GM18909 (cell line): ENCODE data around the gene ACTG1.

ENCODE experiments used
- ATAC-seq: cut with Tn5 transposase; IDR thresholded peaks from one replicate; pipeline ENCODE4 v1.9.1; 2021; ENCODE audit warnings: mild to moderate bottlenecking; ENCODE audit not compliant: unreplicated experiment, poor library complexity

ACTG1 gene

GRCh38 chr17:81545160-81545949, 32.8 kb upstream of the ACTG1 start:
- no peak for ATAC-seq

GRCh38 chr17:81544281-81544974, 31.8 kb upstream of the ACTG1 start:
- no peak for ATAC-seq

- ATAC-seq: no peak
Observed at GRCh38 chr17:81543756-81544155, 31.2 kb upstream of the ACTG1 start.

- ATAC-seq: no peak
Observed at GRCh38 chr17:81543339-81543675, 30.7 kb upstream of the ACTG1 start.

- ATAC-seq: no peak
Observed at GRCh38 chr17:81542431-81543338, 30.1 kb upstream of the ACTG1 start.

GRCh38 chr17:81541123-81541522, 28.5 kb upstream of the ACTG1 start:
- no peak for ATAC-seq

- ATAC-seq: no peak
Observed at GRCh38 chr17:81540676-81541027, 28.1 kb upstream of the ACTG1 start.

- ATAC-seq: no peak
Observed at GRCh38 chr17:81539961-81540675, 27.5 kb upstream of the ACTG1 start.

- no peak for ATAC-seq
Observed at GRCh38 chr17:81539571-81539900, 26.9 kb upstream of the ACTG1 start.

- no peak for ATAC-seq
Observed at GRCh38 chr17:81538651-81539570, 26.3 kb upstream of the ACTG1 start.

- no peak for ATAC-seq
Observed at GRCh38 chr17:81537856-81538555, 25.4 kb upstream of the ACTG1 start.

- ATAC-seq: no peak
Observed at GRCh38 chr17:81537343-81537855, 24.8 kb upstream of the ACTG1 start.

GRCh38 chr17:81536299-81537290, 24.0 kb upstream of the ACTG1 start:
- ATAC-seq: no peak

GRCh38 chr17:81535480-81536298, 23.1 kb upstream of the ACTG1 start:
- ATAC-seq: no peak

- no peak for ATAC-seq
Observed at GRCh38 chr17:81535007-81535328, 22.4 kb upstream of the ACTG1 start.

- ATAC-seq: no peak
Observed at GRCh38 chr17:81534157-81535006, 21.8 kb upstream of the ACTG1 start.
